ENCODE measurements around the gene RFX3.
"Not testable (repeated sequence)": the region's sequence is repeated elsewhere in the genome, so short reads cannot be mapped to it uniquely, and the experiment has no call there.

RFX3 gene

DNA sequence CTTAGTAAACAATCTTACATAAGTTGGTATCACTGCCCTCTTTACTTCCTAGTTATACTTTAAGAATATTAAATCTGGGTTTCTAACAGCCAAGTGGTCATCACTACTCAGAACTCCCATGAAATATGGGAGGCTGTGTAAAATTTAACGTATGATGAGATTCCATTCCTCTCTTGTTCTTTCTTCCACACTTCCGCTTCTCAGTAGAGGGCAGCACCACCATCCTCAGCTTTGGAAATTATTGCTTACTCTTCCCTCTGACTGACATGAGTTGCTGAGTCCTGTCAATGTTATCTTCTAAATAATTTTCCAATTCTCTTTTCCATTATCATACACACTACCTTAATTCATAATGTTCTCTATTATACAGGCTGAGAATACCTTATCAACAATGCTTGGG is 194.0 kb downstream of the RFX3 start:
- TF ChIP-seq, protein P1, sequence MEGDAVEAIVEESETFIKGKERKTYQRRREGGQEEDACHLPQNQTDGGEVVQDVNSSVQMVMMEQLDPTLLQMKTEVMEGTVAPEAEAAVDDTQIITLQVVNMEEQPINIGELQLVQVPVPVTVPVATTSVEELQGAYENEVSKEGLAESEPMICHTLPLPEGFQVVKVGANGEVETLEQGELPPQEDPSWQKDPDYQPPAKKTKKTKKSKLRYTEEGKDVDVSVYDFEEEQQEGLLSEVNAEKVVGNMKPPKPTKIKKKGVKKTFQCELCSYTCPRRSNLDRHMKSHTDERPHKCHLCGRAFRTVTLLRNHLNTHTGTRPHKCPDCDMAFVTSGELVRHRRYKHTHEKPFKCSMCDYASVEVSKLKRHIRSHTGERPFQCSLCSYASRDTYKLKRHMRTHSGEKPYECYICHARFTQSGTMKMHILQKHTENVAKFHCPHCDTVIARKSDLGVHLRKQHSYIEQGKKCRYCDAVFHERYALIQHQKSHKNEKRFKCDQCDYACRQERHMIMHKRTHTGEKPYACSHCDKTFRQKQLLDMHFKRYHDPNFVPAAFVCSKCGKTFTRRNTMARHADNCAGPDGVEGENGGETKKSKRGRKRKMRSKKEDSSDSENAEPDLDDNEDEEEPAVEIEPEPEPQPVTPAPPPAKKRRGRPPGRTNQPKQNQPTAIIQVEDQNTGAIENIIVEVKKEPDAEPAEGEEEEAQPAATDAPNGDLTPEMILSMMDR (IDR thresholded peaks at IDR 0.05; ENCODE audit: extremely low read depth, insufficient read depth, missing control alignments) = no peak
- no peak for DNase-seq (ENCODE audit: low spot score)
- in situ Hi-C loops (cut with MboI; ENCODE audit: low pct_unique_long_range_greater_than_20kb, low sequenced_read_pairs, unreplicated experiment) = no loop called here

DNA sequence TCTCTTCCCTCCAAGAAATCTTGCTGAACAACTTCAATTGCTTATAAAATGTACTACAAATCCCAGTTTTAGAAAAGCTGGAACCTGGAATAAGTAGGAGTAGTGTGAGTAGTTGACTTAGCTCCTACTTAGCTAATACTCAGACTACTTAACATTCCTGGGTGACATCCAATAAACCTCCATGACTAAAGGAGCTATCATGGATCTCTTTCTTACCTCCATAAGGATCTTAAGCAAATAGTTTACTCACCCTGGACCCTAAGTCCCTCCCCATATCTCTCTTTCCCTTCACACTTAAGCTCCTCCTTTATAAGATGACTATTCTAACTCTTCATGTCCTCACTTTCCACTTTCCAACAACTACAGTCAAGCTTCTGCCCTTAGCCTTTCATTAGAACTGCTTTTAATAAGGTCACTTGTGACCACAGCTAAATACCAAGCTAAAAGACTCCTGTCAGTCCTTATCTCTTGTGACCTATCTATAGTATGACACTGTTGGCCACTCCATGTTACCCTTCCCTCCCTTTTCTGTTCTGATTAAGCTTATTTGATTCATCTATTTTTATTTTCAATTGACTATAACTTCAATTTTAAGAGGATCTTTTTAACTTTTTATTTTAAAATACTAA is 194.9 kb downstream of the RFX3 start:
- in situ Hi-C loops (cut with MboI; ENCODE audit: low pct_unique_long_range_greater_than_20kb, low sequenced_read_pairs, unreplicated experiment) = no loop called here
- TF ChIP-seq, protein P1 (IDR thresholded peaks at IDR 0.05; ENCODE audit: extremely low read depth, insufficient read depth, missing control alignments) = no peak
- no peak for DNase-seq (ENCODE audit: low spot score)

DNA sequence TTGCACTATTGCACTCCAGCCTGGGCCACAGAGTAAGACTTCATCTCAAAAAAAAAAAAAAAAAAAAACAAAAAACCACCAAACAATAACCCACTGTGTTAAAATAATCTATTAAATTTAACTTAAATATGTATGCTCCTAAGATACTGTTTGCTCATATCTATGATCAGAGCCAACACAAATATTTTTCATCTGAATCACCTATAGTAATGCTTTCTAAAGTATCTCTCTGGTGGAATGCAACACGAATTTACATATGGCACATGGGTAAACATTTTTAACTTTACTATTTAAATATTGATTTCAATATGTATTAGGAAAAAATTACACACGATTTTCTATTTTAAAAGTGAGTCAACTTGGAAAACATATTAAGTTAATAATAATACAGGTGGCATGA is 196.4 kb downstream of the RFX3 start:
- in situ Hi-C loops (cut with MboI; ENCODE audit: low pct_unique_long_range_greater_than_20kb, low sequenced_read_pairs, unreplicated experiment) = no loop called here
- TF ChIP-seq, protein P1 (IDR thresholded peaks at IDR 0.05; ENCODE audit: extremely low read depth, insufficient read depth, missing control alignments) = no peak
- no peak for DNase-seq (ENCODE audit: low spot score)

DNA sequence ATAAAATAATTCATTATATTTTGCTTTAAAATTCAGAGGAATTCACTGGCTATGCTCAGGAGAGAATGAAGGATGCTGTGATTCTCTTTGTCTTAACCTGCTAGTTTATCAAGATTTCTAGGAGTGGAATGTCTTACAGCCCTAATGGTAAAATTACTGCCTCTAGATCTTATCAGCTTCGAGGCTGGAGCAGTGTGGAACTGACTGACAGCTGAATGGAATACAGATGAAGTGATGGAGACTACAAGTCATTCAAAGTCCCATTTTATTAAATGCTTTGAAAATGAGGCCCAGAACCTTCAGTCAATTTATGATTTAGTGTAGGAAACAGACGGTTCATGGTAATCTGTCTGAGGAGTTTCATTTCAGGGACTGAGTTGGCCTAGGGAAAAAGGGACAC is 202.1 kb downstream of the RFX3 start:
- TF ChIP-seq, protein P1 (IDR thresholded peaks at IDR 0.05; ENCODE audit: extremely low read depth, insufficient read depth, missing control alignments) = no peak
- DNase-seq (ENCODE audit: low spot score) = no peak
- in situ Hi-C loops (cut with MboI; ENCODE audit: low pct_unique_long_range_greater_than_20kb, low sequenced_read_pairs, unreplicated experiment) = no loop called here

DNA sequence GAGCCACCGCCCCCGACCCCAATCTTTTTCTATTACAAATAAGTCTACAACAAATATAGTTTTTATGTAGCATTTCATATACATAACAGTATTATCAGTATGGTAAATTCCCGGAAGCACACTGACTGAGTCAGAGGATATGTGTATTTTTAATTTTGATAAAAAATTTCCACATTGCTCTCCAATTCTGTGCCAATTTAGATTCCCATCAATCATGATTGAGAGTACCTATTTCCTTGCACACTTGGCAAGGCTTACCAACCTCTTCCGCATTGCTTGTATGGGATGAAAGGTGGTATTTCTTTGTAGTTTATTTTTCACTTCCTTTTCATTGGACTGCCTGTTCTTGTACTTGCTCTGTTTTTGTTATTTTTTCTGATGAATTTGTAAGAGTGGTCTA is 204.6 kb downstream of the RFX3 start:
- in situ Hi-C loops (cut with MboI; ENCODE audit: low pct_unique_long_range_greater_than_20kb, low sequenced_read_pairs, unreplicated experiment) = no loop called here
- TF ChIP-seq, protein P1 (IDR thresholded peaks at IDR 0.05; ENCODE audit: extremely low read depth, insufficient read depth, missing control alignments) = no peak
- no peak for DNase-seq (ENCODE audit: low spot score)

DNA sequence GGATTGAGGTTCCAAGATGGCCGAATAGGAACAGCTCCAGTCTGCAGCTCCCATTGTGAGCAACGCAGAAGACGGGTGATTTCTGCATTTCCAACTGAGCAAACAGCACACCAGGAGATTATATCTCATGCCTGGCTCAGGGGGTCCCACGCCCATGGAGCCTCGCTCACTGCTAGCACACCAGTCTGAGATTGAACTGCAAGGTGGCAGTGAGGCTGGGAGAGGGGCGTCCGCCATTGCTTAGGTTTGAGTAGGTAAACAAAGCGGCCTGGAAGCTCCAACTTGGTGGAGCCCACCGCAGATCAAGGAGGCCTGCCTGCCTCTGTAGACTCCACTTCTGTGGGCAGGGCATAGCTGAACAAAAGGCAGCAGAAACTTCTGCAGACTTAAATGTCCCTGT is 213.2 kb downstream of the RFX3 start:
- DNase-seq (ENCODE audit: low spot score); in situ Hi-C loops (cut with MboI; ENCODE audit: low pct_unique_long_range_greater_than_20kb, low sequenced_read_pairs, unreplicated experiment): not testable (repeated sequence)

DNA sequence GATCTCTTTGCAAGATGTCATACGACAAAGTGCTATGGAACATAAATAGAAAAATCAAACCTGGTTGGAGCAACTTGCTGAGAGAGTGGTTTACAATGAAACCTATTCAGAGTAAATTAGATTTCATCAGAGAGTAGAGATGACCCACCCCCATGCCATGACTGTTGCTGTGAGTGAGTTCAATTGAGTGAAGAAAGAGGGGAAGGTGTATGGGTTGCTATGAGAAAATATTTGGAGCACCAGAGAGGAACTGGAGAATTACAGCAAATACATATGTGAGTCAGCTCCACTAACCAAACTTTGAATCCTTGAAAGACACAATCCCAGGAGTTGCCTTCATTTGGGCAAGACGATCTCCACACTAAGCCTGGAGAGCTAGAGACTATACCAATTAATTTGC is 217.2 kb downstream of the RFX3 start:
- DNase-seq (ENCODE audit: low spot score) = no peak
- TF ChIP-seq, protein P1 (IDR thresholded peaks at IDR 0.05; ENCODE audit: extremely low read depth, insufficient read depth, missing control alignments) = no peak
- in situ Hi-C loops (cut with MboI; ENCODE audit: low pct_unique_long_range_greater_than_20kb, low sequenced_read_pairs, unreplicated experiment) = no loop called here

DNA sequence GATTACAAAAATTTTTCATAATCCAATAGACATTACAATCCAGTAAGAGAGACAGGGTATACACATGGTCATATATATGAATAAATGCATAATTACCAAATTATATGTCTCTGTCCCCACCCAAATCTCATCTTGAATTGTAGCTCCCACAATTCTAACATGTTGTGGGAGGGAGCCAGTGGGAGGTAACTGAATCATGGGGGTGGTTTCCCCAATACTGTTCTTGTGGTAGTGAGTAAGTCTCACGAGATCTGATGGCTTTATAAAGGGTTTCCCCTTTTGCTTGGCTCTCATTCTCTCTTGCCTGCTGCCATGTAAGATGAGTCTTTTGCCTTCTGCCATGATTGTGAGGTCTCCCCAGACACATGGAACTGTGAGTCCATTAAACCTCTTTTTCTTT is 221.4 kb downstream of the RFX3 start:
- in situ Hi-C loops (cut with MboI; ENCODE audit: low pct_unique_long_range_greater_than_20kb, low sequenced_read_pairs, unreplicated experiment) = not testable (repeated sequence)

More for the DNA sequence above, 221.4 kb downstream of the RFX3 start:
- not testable (repeated sequence) for DNase-seq (ENCODE audit: low spot score)

All from GM13977 (cell line).